Activated CD4-positive, alpha-beta T cell treated with anti-CD3 and anti-CD28 coated beads for 1 hour (primary cell): Measurements from ENCODE around the gene BAIAP3.

ENCODE experiments used
- DNase-seq: peaks from one replicate; pipeline ENCODE4 v3.0.0-alpha.2; 2020

BAIAP3 gene

GRCh38 chr16:1349351-1349750, 15.9 kb downstream of the BAIAP3 start:
- DNase-seq = no peak

GRCh38 chr16:1349951-1350350, 16.5 kb downstream of the BAIAP3 start:
- DNase-seq = no peak

GRCh38 chr16:1350691-1351090, 17.2 kb downstream of the BAIAP3 start:
- no peak for DNase-seq

GRCh38 chr16:1351215-1351581, 17.8 kb downstream of the BAIAP3 start:
- no peak for DNase-seq

GRCh38 chr16:1351582-1352362, 18.3 kb downstream of the BAIAP3 start, which contains the start of the genes GNPTG and TSR3:
Gene GNPTG, plus strand, starts transcription at chr16:1351931. Its CDS starts 35 bp downstream, at chr16:1351966.
Gene TSR3, minus strand, starts transcription at chr16:1351878. Its CDS starts 74 bp downstream, at chr16:1351804.
- DNase-seq = peak; percentile 77

- no peak for DNase-seq
Measured at GRCh38 chr16:1354815-1355540, 21.5 kb downstream of the BAIAP3 start.

- DNase-seq = no peak
Measured at GRCh38 chr16:1355591-1355990, 22.1 kb downstream of the BAIAP3 start.

GRCh38 chr16:1356061-1356900, 22.8 kb downstream of the BAIAP3 start:
- no peak for DNase-seq

- no peak for DNase-seq
Measured at GRCh38 chr16:1357906-1358566, 24.6 kb downstream of the BAIAP3 start.

GRCh38 chr16:1361685-1362360, 28.4 kb downstream of the BAIAP3 start:
- DNase-seq = no peak

GRCh38 chr16:1362807-1363206, 29.4 kb downstream of the BAIAP3 start:
- DNase-seq = no peak

GRCh38 chr16:1363501-1364041, 30.1 kb downstream of the BAIAP3 start:
- peak; percentile 55 for DNase-seq

- no peak for DNase-seq
Measured at GRCh38 chr16:1364510-1364909, 31.1 kb downstream of the BAIAP3 start.

GRCh38 chr16:1366060-1366711, 32.7 kb downstream of the BAIAP3 start:
- DNase-seq = no peak

GRCh38 chr16:1366712-1367299, 33.4 kb downstream of the BAIAP3 start:
- no peak for DNase-seq

- no peak for DNase-seq
Measured at GRCh38 chr16:1367486-1368174, 34.2 kb downstream of the BAIAP3 start.

- DNase-seq = no peak
Measured at GRCh38 chr16:1371054-1371978, 37.9 kb downstream of the BAIAP3 start.

- DNase-seq = no peak
Measured at GRCh38 chr16:1372292-1372950, 39.0 kb downstream of the BAIAP3 start.
